NCI-H748 treated with DMSO at 0.1 percent for 48 hours (cell line): ENCODE data around the gene PHKB.
A peak's percentile ranks its signal among the peaks of the same experiment; 100 is the strongest.

Experiments used
- DNase-seq: peaks from one replicate; lab custom pipeline; 2025; lab: John Stamatoyannopoulos, UW

The PHKB gene

DNA sequence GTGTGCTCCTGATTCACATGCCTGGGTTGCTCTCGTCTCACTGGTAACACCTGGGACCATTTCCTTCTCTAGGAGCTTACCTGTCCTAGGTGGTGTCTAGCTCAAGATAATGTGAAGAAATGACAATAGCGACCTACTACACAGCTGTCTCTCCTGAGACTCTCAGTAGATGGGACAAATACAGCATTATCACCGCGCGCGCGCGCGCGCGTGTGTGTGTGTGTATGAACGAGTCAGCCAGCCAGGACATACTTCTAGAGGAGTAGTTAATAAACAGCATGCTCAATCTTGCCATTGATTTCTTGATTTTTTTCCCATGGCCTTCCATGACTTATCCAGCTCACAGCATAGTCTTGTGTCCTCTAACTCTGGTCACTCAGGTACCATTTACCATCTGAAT, 268.6 kb downstream of the PHKB start:
- no peak for DNase-seq

- no peak for DNase-seq
These were observed 270.1 kb downstream of the PHKB start for GRCh38 chr16:47731252-47731651.

DNA sequence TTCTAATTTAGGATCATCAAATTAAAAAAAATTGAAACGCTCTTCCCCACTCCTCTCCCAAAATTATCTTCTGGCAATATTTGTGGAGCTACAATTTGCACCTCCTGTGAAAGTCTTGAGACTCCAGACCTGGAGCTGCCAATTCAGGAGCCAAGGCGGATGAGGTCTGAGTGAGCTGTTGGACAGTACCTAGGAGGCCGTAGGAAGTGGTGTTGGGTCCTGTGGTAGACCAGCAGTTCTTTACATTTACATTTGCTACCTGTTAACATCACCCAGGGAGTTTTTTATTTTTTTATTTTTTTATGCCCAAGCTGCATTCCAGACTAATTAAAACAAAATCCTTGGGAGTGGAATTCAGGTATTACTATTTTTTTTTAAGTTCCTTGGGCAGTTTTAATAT, 271.0 kb downstream of the PHKB start:
- DNase-seq, result no peak

DNA sequence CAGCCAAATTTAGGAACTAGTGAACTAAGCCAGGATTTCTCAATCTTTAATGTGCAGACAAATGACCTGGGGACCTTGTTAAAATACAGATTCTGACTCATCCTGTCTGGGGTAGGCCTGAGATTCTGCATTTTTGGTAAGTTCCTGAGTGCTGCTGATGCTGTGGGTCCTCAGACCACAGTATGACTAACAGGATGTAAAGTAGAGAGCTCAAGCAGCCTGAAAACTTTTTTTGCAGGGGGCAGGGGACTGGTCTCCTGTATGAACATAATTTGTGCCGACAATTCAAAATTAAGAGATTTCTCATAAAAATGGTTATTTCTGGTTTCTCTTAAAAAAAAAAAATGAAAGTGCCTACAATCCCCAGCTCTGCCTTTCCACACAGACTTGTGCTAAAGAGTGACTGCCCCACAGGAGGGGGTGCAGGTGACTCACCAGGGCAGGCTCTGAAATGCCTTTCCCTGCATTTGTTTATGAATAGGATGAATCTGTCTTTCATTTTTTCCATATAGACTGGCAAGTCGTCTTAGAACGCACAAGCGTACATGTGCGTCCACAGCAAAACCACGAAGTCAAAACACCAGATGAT, 271.5 kb downstream of the PHKB start:
- no peak for DNase-seq

GRCh38 chr16:47734081-47734857, 273.1 kb downstream of the PHKB start:
- DNase-seq, result peak; percentile 9

GRCh38 chr16:47734987-47735594, 274.0 kb downstream of the PHKB start:
- no peak for DNase-seq

DNA sequence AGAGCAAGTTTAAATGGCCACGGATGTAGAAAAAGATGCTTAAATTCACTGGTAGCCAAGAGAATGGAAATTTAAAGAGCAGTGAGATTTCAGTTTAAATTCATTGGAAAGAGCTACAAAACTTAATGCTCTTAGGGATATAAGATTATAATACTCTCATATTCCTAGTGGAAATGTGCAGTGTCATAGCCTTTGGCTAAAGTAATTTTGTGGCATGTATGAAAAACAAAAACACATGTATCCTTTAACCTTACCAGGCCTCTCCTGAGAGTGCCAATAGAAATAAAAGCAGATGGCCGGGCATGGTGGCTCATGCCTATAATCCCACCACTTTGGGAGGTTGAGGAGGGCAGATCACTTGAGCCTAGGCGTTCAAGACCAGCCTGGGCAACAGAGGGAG, 289.2 kb downstream of the PHKB start:
- DNase-seq, result no peak
